Neural progenitor cell (in vitro differentiated cells): ENCODE measurements around the gene PLCB3.

ENCODE experiments used
- EZH2 ChIP-seq: fragments of 200-600 bp; sonication (generic); IDR thresholded peaks from 2 replicates; pipeline ENCODE4 v1.6.1; 2017; ENCODE audit warnings: antibody characterized with exemption, mild to moderate bottlenecking, moderate library complexity
- TF ChIP-seq, protein P1 (sequence below): fragments of 200-600 bp; sonication (generic); IDR thresholded peaks from 2 replicates; pipeline ENCODE4 v1.5.1; 2017; ENCODE audit warnings: antibody characterized with exemption, mild to moderate bottlenecking

DNA sequence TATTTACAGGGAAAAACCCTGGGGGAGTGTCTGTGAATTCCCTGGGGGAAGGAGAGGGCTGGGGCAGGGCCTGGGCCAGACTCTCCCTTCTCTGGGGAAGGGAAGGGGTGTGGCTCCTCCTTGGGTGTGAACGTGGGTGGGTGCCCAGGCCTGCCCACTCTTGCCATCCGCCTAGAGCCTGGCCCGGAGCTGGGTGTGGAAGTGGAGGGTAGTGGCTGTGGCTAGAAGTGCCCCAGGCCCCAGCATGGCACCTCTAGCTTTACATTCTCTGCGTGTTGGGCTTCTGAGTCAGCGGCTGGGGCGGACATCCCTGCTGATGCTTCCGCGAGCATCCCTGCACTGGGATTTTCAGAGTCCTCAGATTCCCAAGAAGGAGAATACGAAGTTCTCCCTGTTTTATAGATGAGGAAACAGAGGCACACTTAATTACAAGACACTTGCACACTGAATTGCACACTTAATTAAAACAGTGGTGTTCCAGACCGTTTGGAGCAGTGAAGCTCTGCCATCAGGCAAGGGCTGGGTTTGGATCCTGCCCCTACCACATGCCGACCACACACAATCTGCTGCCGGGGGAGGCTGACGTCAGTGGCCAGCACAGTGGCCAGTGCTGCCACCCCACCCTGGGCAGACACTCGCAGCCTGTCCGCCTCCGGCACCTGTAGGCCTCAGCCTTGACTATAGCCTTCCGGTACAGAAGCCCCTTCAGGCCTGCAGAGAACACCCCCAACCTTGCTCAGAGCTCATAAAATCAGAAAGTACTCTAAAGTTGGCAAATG is 25.5 kb downstream of the PLCB3 start:
- TF ChIP-seq, protein P1, sequence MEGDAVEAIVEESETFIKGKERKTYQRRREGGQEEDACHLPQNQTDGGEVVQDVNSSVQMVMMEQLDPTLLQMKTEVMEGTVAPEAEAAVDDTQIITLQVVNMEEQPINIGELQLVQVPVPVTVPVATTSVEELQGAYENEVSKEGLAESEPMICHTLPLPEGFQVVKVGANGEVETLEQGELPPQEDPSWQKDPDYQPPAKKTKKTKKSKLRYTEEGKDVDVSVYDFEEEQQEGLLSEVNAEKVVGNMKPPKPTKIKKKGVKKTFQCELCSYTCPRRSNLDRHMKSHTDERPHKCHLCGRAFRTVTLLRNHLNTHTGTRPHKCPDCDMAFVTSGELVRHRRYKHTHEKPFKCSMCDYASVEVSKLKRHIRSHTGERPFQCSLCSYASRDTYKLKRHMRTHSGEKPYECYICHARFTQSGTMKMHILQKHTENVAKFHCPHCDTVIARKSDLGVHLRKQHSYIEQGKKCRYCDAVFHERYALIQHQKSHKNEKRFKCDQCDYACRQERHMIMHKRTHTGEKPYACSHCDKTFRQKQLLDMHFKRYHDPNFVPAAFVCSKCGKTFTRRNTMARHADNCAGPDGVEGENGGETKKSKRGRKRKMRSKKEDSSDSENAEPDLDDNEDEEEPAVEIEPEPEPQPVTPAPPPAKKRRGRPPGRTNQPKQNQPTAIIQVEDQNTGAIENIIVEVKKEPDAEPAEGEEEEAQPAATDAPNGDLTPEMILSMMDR: no peak
- TF ChIP-seq EZH2: no peak
